Sigmoid colon (tissue), 7 donors: Measurements from ENCODE around the gene LTB. TPM values are rescaled to one million over a fixed set of nuclear protein-coding genes. Genes with fewer than 3 reads are reported as not detected.

Experiments used
- DNase-seq: peaks from one replicate; pipeline ENCODE4 v3.0.0-alpha.2; 2019
- H3K27ac ChIP-seq, 4 donors: fragments of 200-600 bp; sonication (generic); one replicate each; pipeline ENCODE4 v1.5.1; 2016 to 2019; ENCODE audit warnings: mild to moderate bottlenecking in 1 of 4
- H3K27me3 ChIP-seq, 3 donors: fragments of 200-600 bp; sonication (generic); one replicate each; pipeline ENCODE4 v1.5.1; 2019; ENCODE audit warnings: mild to moderate bottlenecking in 1 of 3
- H3K36me3 ChIP-seq, 4 donors: fragments of 200-600 bp; sonication (generic); one replicate each; pipeline ENCODE4 v1.5.1; 2016 to 2019
- H3K4me1 ChIP-seq, 4 donors: fragments of 200-600 bp; sonication (generic); one replicate each; pipeline ENCODE4 v1.5.1; 2017 to 2019
- H3K4me3 ChIP-seq, 4 donors: fragments of 200-600 bp; sonication (generic); one replicate each; pipeline ENCODE4 v1.5.1; 2017 to 2019; ENCODE audit warnings: mild to moderate bottlenecking in 2 of 4, moderate library complexity in 1 of 4
- H3K9me3 ChIP-seq, 4 donors: fragments of 200-600 bp in 3 of 4; sonication (generic) in 3 of 4; one replicate each; pipeline versions ENCODE4 v1.5.1 to v1.6.1; 2013 to 2019
- CTCF ChIP-seq, 4 experiments: fragments of 450-650 bp in 3 of 4; fragments of 200-600 bp in 1 of 4; IDR thresholded peaks; one replicate each; pipeline ENCODE4 v1.5.1; 2016 to 2019; ENCODE audit warnings: antibody characterized with exemption in 4 of 4, mild to moderate bottlenecking in 3 of 4, moderate library complexity in 2 of 4
- EP300 ChIP-seq, 4 donors: sonication (generic); formaldehyde crosslinking; IDR thresholded peaks; one replicate each; pipeline ENCODE4 v1.6.1; 2017; ENCODE audit warnings: antibody characterized with exemption in 4 of 4
- POLR2A ChIP-seq, 2 donors: fragments of 450-650 bp; IDR thresholded peaks; one replicate each; pipeline ENCODE4 v1.6.1; 2016; ENCODE audit warnings: antibody characterized with exemption in 2 of 2, mild to moderate bottlenecking in 2 of 2, moderate library complexity in 2 of 2
- POLR2AphosphoS5 ChIP-seq, 4 donors: sonication (generic); formaldehyde crosslinking; IDR thresholded peaks; one replicate each; pipeline ENCODE4 v1.6.1; 2017; ENCODE audit warnings: antibody characterized with exemption in 4 of 4
- WGBS, 2 donors: extraction: QIAGEN DNeasy Blood & Tissue Kit; methylation state at CpG; one replicate each; pipeline ENCODE4 v1.1.7; 2013; 5-methylcytosine and 5-hydroxymethylcytosine counted together
- intact Hi-C: fragments of 100-400 bp; cut with DNase I; formaldehyde crosslinking; loops from one replicate; pipeline ENCODE4 v1.15.1; 2023
- polyA plus RNA-seq, 3 donors: library from polyadenylated mRNA; stranded (reverse); fragments of 200-250 nt; gene quantifications; one replicate each; pipeline ENCODE4 v1.2.3, GENCODE V29; 2013
- total RNA-seq, 4 donors: library from RNA; depleted of rRNA; stranded (reverse); fragments of >200 nt; gene quantifications; one replicate each; pipeline ENCODE4 v1.1.0, GENCODE V29; 2016
- donor health status: healthy with polysubstance abuse.
- donor health status: Bipolar disorder and iron deficiency.
- donor health status: healthy.

LTB gene
- total and polyA plus RNA-seq, 7 donors: 0.66 to 90.8 (median 1.9) TPM; not detected in 2

DNA sequence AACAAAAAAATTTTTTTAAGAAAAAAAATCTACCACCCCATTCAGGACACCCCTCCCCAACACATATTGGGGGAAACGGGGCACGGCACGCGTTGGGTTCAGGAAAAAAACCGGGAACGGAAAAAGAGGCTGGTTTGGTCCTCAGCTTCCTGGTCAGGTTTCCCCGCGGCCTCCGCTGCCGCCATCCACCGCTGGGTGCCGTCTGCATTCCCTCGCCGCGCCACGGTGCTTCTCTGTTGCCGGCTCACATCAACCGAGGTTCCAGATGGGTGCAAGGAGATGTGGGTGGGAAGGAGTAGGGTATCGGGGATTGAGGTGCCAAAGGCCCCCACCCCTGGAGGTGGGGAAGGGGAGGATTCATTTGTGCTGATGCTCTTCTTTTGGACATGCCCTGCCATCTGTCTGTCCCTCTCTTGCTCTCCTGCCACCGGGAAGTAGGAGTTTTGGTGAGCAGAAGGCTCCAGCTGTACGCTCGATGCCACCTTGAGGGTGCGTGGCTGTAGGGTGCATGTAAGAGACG is 47.6 kb downstream of the LTB start:
- DNase-seq: no peak
- WGBS, 2 donors: 90 to 92% methylated on average over 24 of the region's 24 CpGs
- Histone ChIP-seq H3K4me1 (peaks cover 0 to 16% (median 13%) of the 10 kb centered on the region in 4 donors), H3K27me3 (no peaks in the 10 kb centered on the region), H3K27ac (no peak overlapping the region), H3K4me3 (no peak overlapping the region), H3K9me3 (no peaks in the 10 kb centered on the region), H3K36me3 (peaks cover 54 to 100% (median 92%) of the 10 kb centered on the region in 4 donors)
- TF ChIP-seq CTCF (IDR thresholded peaks at IDR 0.05): no peak
- no peak for TF ChIP-seq POLR2A (IDR thresholded peaks at IDR 0.05)
- intact Hi-C loops: no loop called here

GRCh38 chr6:31534011-31534410 is 48.2 kb downstream of the LTB start:
- peaks cover 0 to 10% (median 8%) of the 10 kb centered on the region in 4 donors for H3K4me1 ChIP-seq
- 89 to 94% methylated on average over 6 of the region's 6 CpGs for WGBS, 2 donors
- H3K36me3 ChIP-seq: peaks cover 52 to 97% (median 87%) of the 10 kb centered on the region in 4 donors
- DNase-seq: no peak
- no peak overlapping the region for H3K27ac ChIP-seq
- no peak overlapping the region for H3K4me3 ChIP-seq
- no peaks in the 10 kb centered on the region for H3K9me3 ChIP-seq
- TF ChIP-seq CTCF (IDR thresholded peaks at IDR 0.05) (no peak), POLR2A (IDR thresholded peaks at IDR 0.05) (no peak), EP300 (IDR thresholded peaks at IDR 0.05) (no peak), POLR2AphosphoS5 (IDR thresholded peaks at IDR 0.05) (no peak)
- no peaks in the 10 kb centered on the region for H3K27me3 ChIP-seq
- intact Hi-C loops: no loop called here

- peaks cover 46 to 91% (median 81%) of the 10 kb centered on the region in 4 donors for H3K36me3 ChIP-seq
- TF ChIP-seq POLR2AphosphoS5 (IDR thresholded peaks at IDR 0.05) (no peak), CTCF (IDR thresholded peaks at IDR 0.05) (no peak), EP300 (IDR thresholded peaks at IDR 0.05) (no peak), POLR2A (IDR thresholded peaks at IDR 0.05) (no peak)
- intact Hi-C loops: no loop called here
- peaks cover 0 to 4% (median 2%) of the 10 kb centered on the region in 4 donors for H3K4me1 ChIP-seq
- 85 to 88% methylated on average over 1 of the region's 1 CpG for WGBS, 2 donors
- H3K27me3 ChIP-seq: no peaks in the 10 kb centered on the region
- H3K4me3 ChIP-seq: no peak overlapping the region
- no peaks in the 10 kb centered on the region for H3K9me3 ChIP-seq
- H3K27ac ChIP-seq: no peak overlapping the region
- DNase-seq: no peak
Measured at GRCh38 chr6:31533455-31533841, 48.8 kb downstream of the LTB start.

DNA sequence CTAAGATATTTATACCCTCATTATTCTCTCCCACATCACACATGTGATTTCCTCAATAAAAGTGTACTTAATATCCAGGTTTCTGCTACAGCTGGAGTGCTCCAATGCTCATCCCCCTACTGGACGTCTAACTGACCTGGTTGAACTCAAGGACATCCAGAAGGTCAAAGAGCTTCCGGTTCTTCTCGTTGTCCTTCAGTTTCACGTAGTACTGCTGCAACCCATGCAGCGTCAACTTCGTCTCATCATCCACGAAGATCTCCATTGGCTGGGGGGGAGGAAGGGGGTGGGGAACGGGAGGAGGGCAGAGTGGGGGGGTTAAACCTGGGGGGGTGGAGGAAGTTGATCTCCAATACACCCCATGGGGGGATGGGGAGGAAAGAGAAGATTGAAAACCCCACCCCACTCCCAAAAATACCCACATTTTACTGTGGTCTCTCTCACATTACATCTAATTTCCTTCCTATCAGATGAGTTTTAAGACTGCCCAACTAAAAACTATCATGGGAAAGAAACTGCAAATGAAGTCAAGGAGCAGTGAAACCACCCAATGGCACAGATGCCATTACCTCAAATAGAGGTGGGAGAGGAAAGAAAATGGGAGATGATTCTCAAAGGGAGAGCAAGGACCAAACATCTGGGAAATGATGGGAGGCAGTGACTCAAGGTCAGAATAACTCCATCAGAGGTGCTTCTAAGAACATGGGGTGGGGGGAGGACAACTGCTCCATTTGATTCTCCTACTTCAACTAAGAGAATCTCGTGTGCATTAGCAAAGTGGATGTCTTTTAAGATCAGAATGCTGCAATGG is 49.4 kb downstream of the LTB start:
- intact Hi-C loops: no loop called here
- H3K27me3 ChIP-seq: no peaks in the 10 kb centered on the region
- peaks cover 46 to 85% (median 76%) of the 10 kb centered on the region in 4 donors for H3K36me3 ChIP-seq
- H3K27ac ChIP-seq: peak overlapping the region in 1 of 4 donors; percentile 6
- WGBS, 2 donors: 57 to 79% methylated on average over 9 of the region's 9 CpGs
- TF ChIP-seq POLR2A (IDR thresholded peaks at IDR 0.05): no peak
- no peak for TF ChIP-seq EP300 (IDR thresholded peaks at IDR 0.05)
- TF ChIP-seq CTCF (IDR thresholded peaks at IDR 0.05): no peak
- no peak for TF ChIP-seq POLR2AphosphoS5 (IDR thresholded peaks at IDR 0.05)
- H3K4me3 ChIP-seq: no peak overlapping the region
- DNase-seq: no peak
- no peaks in the 10 kb centered on the region for H3K4me1 ChIP-seq
- H3K9me3 ChIP-seq: no peaks in the 10 kb centered on the region
